K562 (cell line): ENCODE data around the gene CLCF1. TPM values are rescaled to one million over a fixed set of nuclear protein-coding genes. Genes with fewer than 3 reads are reported as not detected.

Experiments used
- ARID2 ChIP-seq: fragments of 450-650 bp; IDR thresholded peaks from 2 replicates; pipeline ENCODE4 v1.6.1; 2017; ENCODE audit warnings: antibody characterized with exemption, mild to moderate bottlenecking
- CC2D1A ChIP-seq: fragments of 450-650 bp; IDR thresholded peaks from 2 replicates; pipeline ENCODE4 v1.6.1; 2017; ENCODE audit warnings: mild to moderate bottlenecking
- CREB3L1 ChIP-seq: fragments of 450-650 bp; IDR thresholded peaks from 2 replicates; pipeline ENCODE4 v1.6.1; 2014; ENCODE audit warnings: low read depth, mild to moderate bottlenecking, moderate library complexity, borderline replicate concordance
- ELF1 ChIP-seq: fragments of 200-800 bp; sonication (Bioruptor generic); IDR thresholded peaks from 2 replicates; pipeline ENCODE4 v1.6.1; 2016; ENCODE audit warnings: missing genetic modification characterization, missing compliant biosample characterization
- FOS ChIP-seq: IDR thresholded peaks from 3 replicates; pipeline ENCODE4 v1.6.1; 2011; ENCODE audit not compliant: insufficient read length; ENCODE audit errors: extremely low read depth
- ILF3 ChIP-seq: fragments of 450-650 bp; IDR thresholded peaks from 2 replicates; pipeline ENCODE4 v1.6.1; 2018; ENCODE audit warnings: antibody characterized with exemption, mild to moderate bottlenecking, moderate library complexity, borderline replicate concordance
- MXI1 ChIP-seq: IDR thresholded peaks from 2 replicates; pipeline ENCODE4 v1.6.1; 2011; ENCODE audit warnings: low read depth, mild to moderate bottlenecking, improper control_type of control experiment, low read length
- PBX2 ChIP-seq, 2 experiments: IDR thresholded peaks in 1 of 2; conservative IDR thresholded peaks in 1 of 2; 2 replicates each; pipeline ENCODE4 v1.6.1; 2016; ENCODE audit warnings: low read depth in 2 of 2, mild to moderate bottlenecking in 1 of 2, missing compliant biosample characterization in 1 of 2, missing genetic modification characterization in 1 of 2, moderate library complexity in 1 of 2
- RBFOX2 ChIP-seq: fragments of 200-400 bp; formaldehyde crosslinking; IDR thresholded peaks from 2 replicates; pipeline ENCODE4 v1.6.1; 2017; ENCODE audit warnings: low read depth, mild to moderate bottlenecking, low read length, moderate library complexity
- RHOXF2B ChIP-seq: fragments of 250-450 bp; sonication (Bioruptor Pico); conservative IDR thresholded peaks from 2 replicates; pipeline ENCODE4 v1.5.1; 2021
- SFPQ ChIP-seq: fragments of 200-400 bp; formaldehyde crosslinking; IDR thresholded peaks from 2 replicates; pipeline ENCODE4 v1.6.1; 2017; ENCODE audit warnings: mild to moderate bottlenecking, low read depth, low read length, moderate library complexity
- STAT5B ChIP-seq: fragments of 250-450 bp; sonication (Bioruptor Pico); IDR thresholded peaks from 2 replicates; pipeline ENCODE4 v1.8.0; 2021; ENCODE audit warnings: mild to moderate bottlenecking, inconsistent platforms
- TEAD1 ChIP-seq, 2 experiments: fragments of 450-650 bp in 1 of 2; sonication (generic) in 1 of 2; formaldehyde crosslinking; IDR thresholded peaks; 2 replicates each; pipeline versions ENCODE4 v1.4.0 to v1.8.0; 2020 to 2022; ENCODE audit warnings: mild to moderate bottlenecking in 2 of 2, missing genetic modification reagents in 1 of 2
- THAP7 ChIP-seq: fragments of 250-450 bp; sonication (Bioruptor Pico); IDR thresholded peaks from 2 replicates; pipeline ENCODE4 v1.5.0; 2021
- ZBTB11 ChIP-seq, 3 experiments: fragments of 200-800 bp in 1 of 3; fragments of 250-450 bp in 1 of 3; fragments of 450-650 bp in 1 of 3; sonication (Bioruptor Pico) in 1 of 3; sonication (Bioruptor generic) in 1 of 3; formaldehyde crosslinking in 1 of 3; IDR thresholded peaks; 2 replicates each; pipeline versions ENCODE4 v1.6.1 to v1.8.0; 2016 to 2022; ENCODE audit warnings: mild to moderate bottlenecking in 2 of 3, missing genetic modification characterization in 2 of 3, missing compliant biosample characterization in 1 of 3, moderate library complexity in 1 of 3
- ZNF140 ChIP-seq: fragments of 250-450 bp; sonication (Bioruptor Pico); IDR thresholded peaks from 2 replicates; pipeline ENCODE4 v1.8.0; 2021; ENCODE audit warnings: moderate library complexity, mild to moderate bottlenecking, inconsistent platforms
- polyA plus RNA-seq, 8 experiments: library from polyadenylated mRNA; depleted of rRNA in 4 of 8; stranded (reverse) in 5 of 8; unstranded in 3 of 8; fragments of >200 nt; fragmentation: Nextera tagmentation in 2 of 8; fragmentation: Illumina TruSeq in 1 of 8; extraction: Ambion mirVana in 2 of 8; extraction: Trizol in 1 of 8; gene quantifications; 2 replicates each; pipeline versions ENCODE4 v1.2.1 to v1.2.3, GENCODE V29; 2011 to 2014; ENCODE audit warnings: inconsistent platforms in 1 of 8, missing spikeins in 1 of 8
- total RNA-seq, 7 experiments: library from RNA; depleted of rRNA in 6 of 7; stranded (reverse); fragments of >200 nt in 6 of 7; fragmentation: Illumina TruSeq in 2 of 7; extraction: Trizol in 2 of 7; gene quantifications; 2 replicates each; pipeline versions ENCODE4 v1.2.1 to v1.2.3, GENCODE V29; 2011 to 2021; ENCODE audit warnings: low replicate concordance in 1 of 7

The CLCF1 gene
- total and polyA plus RNA-seq, 9 of the 15 experiments (the other 6 are each of a cell fraction or from before 2014, with no cell fraction given) = 0.49 to 5.8 (median 3.0) TPM

- no peak for TF ChIP-seq CREB3L1
- TF ChIP-seq ILF3 = 0 out of 2 replicates have a peak, but pooled peaks have one; percentile 56
- no peak for TF ChIP-seq STAT5B (CRISPR knock-in tag)
- no peak for TF ChIP-seq SFPQ
- TF ChIP-seq MXI1 = no peak
- TF ChIP-seq PBX2 (CRISPR knock-in tag; IDR thresholded peaks at IDR 0.05; ENCODE audit: low read depth) = no peak
- TF ChIP-seq PBX2 (tag; conservative IDR thresholded peaks at IDR 0.05; ENCODE audit: low read depth) = no peak
- TF ChIP-seq ZNF140 (CRISPR knock-in tag) = no peak
- TF ChIP-seq ZBTB11 (CRISPR knock-in tag; IDR thresholded peaks at IDR 0.05) = peak in 1 of 3 experiments; percentile 21; a peak in 2 of 6 replicates
- no peak for TF ChIP-seq FOS
- peak in 1 of 2 experiments; percentile 42; a peak in 1 of 4 replicates for TF ChIP-seq TEAD1 (CRISPR knock-in tag; IDR thresholded peaks at IDR 0.05)
- no peak for TF ChIP-seq CC2D1A
- peak; percentile 81 for TF ChIP-seq RBFOX2
- TF ChIP-seq THAP7 (CRISPR knock-in tag) = no peak
- peak; percentile 4; the same call in 1 of the 2 replicates for TF ChIP-seq ELF1 (tag)
- no peak for TF ChIP-seq RHOXF2B
- no peak for TF ChIP-seq ARID2
These were observed at the start of gene CLCF1 (continued) for GRCh38 chr11:67372993-67373647.
